ENCODE measurements around the gene SPTBN1.

SPTBN1 gene

DNA sequence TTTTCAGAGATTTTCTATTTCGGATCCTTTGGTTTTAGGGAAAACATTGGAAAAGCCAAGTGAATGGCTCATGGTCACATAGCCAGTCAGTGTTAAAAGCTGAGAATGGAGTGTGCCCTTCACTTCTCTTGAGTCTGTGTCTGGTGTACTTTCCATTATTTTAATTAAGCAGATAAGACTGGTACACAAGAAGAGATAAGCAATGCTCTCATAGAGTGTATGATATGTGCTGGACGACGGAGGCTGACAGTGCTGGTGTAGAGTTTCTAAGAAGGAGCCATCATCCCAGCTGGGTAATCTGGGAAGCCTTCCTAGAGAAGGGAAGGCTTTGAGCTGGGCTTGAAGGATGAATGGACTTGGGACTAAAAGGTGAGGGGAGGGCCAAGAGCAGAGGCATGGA is 93.3 kb downstream of the SPTBN1 start:
- H3K36me3 ChIP-seq (ENCODE audit: insufficient read depth, low read length), result no peaks in the 10 kb centered on the region
- H3K4me3 ChIP-seq (ENCODE audit: low read length, poor library complexity, severe bottlenecking), result no peak overlapping the region
- H3K9me2 ChIP-seq (replicated peaks; ENCODE audit: low read depth, low read length), result no peaks in the 10 kb centered on the region
- H3K9ac ChIP-seq (ENCODE audit: low read depth, low read length, poor library complexity, severe bottlenecking), result no peak overlapping the region
- peaks cover 35% of the 10 kb centered on the region for H3K4me1 ChIP-seq (ENCODE audit: insufficient read depth, low read length, poor library complexity, severe bottlenecking)
- no peak overlapping the region for H3K4me2 ChIP-seq (ENCODE audit: low read depth, low read length, poor library complexity, severe bottlenecking)
- H3F3A ChIP-seq (ENCODE audit: low read depth), result no peaks in the 10 kb centered on the region
- no peak for TF ChIP-seq EZH2phosphoT487 (IDR thresholded peaks at IDR 0.05; ENCODE audit: borderline replicate concordance)
- TF ChIP-seq, protein P1, sequence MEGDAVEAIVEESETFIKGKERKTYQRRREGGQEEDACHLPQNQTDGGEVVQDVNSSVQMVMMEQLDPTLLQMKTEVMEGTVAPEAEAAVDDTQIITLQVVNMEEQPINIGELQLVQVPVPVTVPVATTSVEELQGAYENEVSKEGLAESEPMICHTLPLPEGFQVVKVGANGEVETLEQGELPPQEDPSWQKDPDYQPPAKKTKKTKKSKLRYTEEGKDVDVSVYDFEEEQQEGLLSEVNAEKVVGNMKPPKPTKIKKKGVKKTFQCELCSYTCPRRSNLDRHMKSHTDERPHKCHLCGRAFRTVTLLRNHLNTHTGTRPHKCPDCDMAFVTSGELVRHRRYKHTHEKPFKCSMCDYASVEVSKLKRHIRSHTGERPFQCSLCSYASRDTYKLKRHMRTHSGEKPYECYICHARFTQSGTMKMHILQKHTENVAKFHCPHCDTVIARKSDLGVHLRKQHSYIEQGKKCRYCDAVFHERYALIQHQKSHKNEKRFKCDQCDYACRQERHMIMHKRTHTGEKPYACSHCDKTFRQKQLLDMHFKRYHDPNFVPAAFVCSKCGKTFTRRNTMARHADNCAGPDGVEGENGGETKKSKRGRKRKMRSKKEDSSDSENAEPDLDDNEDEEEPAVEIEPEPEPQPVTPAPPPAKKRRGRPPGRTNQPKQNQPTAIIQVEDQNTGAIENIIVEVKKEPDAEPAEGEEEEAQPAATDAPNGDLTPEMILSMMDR (conservative IDR thresholded peaks at IDR 0.05; ENCODE audit: low read length), result no peak
- no peaks in the 10 kb centered on the region for H4K20me1 ChIP-seq (ENCODE audit: insufficient read depth, low read length, poor library complexity, severe bottlenecking)
- H3K27me3 ChIP-seq (ENCODE audit: insufficient read depth, low read length, poor library complexity, severe bottlenecking), result no peaks in the 10 kb centered on the region
- H3K9me3 ChIP-seq (ENCODE audit: insufficient read depth, low read depth, low read length), result no peaks in the 10 kb centered on the region
- no peaks in the 10 kb centered on the region for H3K79me2 ChIP-seq (ENCODE audit: insufficient read depth, low read length)
- H2AFZ ChIP-seq (ENCODE audit: low read length), result no peak overlapping the region

DNA sequence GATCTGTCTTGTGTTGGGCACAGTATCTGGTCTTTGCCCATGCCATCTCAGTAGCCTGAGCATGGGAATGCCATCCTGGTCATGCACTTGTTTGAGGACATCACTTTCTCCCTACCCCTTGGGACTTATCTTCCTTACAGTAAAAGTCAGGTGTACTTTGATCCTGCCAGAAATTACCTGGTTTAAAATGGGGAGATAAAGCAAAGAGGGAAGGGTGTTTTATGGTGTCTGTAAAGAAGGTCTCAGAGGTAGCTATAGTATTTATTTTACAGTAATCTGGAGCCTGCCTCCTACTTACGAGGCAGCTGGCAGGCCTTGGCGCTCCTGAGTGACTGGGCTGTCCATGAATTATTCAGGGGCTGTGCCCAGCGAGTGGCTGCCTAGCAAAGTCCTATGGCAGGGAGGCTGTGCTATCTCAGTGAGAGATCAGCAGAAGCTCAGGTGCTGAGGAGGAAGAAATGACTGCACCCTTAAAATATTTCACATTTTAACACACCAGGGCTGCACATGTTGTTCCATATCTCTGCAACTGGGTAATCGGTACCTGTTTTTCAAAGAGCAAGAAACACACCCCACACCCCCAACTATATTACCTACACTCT is 93.9 kb downstream of the SPTBN1 start:
- Histone ChIP-seq H3K4me3 (ENCODE audit: low read length, poor library complexity, severe bottlenecking) (no peak overlapping the region), H3K27me3 (ENCODE audit: insufficient read depth, low read length, poor library complexity, severe bottlenecking) (no peaks in the 10 kb centered on the region), H3K9ac (ENCODE audit: low read depth, low read length, poor library complexity, severe bottlenecking) (no peak overlapping the region), H3K79me2 (ENCODE audit: insufficient read depth, low read length) (no peaks in the 10 kb centered on the region), H4K20me1 (ENCODE audit: insufficient read depth, low read length, poor library complexity, severe bottlenecking) (no peaks in the 10 kb centered on the region), H3K9me2 (replicated peaks; ENCODE audit: low read depth, low read length) (no peaks in the 10 kb centered on the region), H3F3A (ENCODE audit: low read depth) (no peaks in the 10 kb centered on the region), H3K9me3 (ENCODE audit: insufficient read depth, low read depth, low read length) (no peaks in the 10 kb centered on the region), H3K36me3 (ENCODE audit: insufficient read depth, low read length) (no peaks in the 10 kb centered on the region), H3K4me1 (ENCODE audit: insufficient read depth, low read length, poor library complexity, severe bottlenecking) (peaks cover 35% of the 10 kb centered on the region), H3K4me2 (ENCODE audit: low read depth, low read length, poor library complexity, severe bottlenecking) (no peak overlapping the region), H2AFZ (ENCODE audit: low read length) (no peak overlapping the region)
- TF ChIP-seq, protein P1 (conservative IDR thresholded peaks at IDR 0.05; ENCODE audit: low read length), result no peak
- TF ChIP-seq EZH2phosphoT487 (IDR thresholded peaks at IDR 0.05; ENCODE audit: borderline replicate concordance), result no peak

DNA sequence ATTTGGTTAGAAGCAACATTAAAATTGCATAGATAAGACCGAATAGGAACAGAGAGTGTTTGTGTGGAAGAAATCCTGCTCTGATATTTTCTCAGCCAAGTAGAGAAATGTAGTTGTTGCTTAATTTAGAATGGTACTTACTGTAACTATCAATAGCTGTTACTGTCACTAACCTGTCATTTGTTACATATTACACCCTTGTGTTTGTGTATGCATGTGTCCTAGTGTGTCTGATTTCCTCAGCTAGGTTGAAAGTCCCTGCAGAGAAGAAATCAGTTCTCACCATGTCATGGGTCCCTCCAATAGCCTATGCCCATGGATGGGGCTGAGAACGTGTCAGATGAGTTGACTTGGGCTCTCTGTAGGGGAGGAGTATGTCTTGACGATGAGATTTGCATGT is 94.4 kb downstream of the SPTBN1 start:
- no peaks in the 10 kb centered on the region for H3F3A ChIP-seq (ENCODE audit: low read depth)
- no peak overlapping the region for H2AFZ ChIP-seq (ENCODE audit: low read length)
- no peak overlapping the region for H3K4me3 ChIP-seq (ENCODE audit: low read length, poor library complexity, severe bottlenecking)
- no peaks in the 10 kb centered on the region for H3K9me3 ChIP-seq (ENCODE audit: insufficient read depth, low read depth, low read length)
- TF ChIP-seq EZH2phosphoT487 (IDR thresholded peaks at IDR 0.05; ENCODE audit: borderline replicate concordance), result no peak
- TF ChIP-seq, protein P1 (conservative IDR thresholded peaks at IDR 0.05; ENCODE audit: low read length), result no peak
- H3K36me3 ChIP-seq (ENCODE audit: insufficient read depth, low read length), result no peaks in the 10 kb centered on the region
- H3K9me2 ChIP-seq (replicated peaks; ENCODE audit: low read depth, low read length), result no peaks in the 10 kb centered on the region
- H3K4me2 ChIP-seq (ENCODE audit: low read depth, low read length, poor library complexity, severe bottlenecking), result no peak overlapping the region
- peaks cover 34% of the 10 kb centered on the region for H3K4me1 ChIP-seq (ENCODE audit: insufficient read depth, low read length, poor library complexity, severe bottlenecking)
- H3K27me3 ChIP-seq (ENCODE audit: insufficient read depth, low read length, poor library complexity, severe bottlenecking), result no peaks in the 10 kb centered on the region
- H4K20me1 ChIP-seq (ENCODE audit: insufficient read depth, low read length, poor library complexity, severe bottlenecking), result no peaks in the 10 kb centered on the region
- peaks cover under 1% of the 10 kb centered on the region; the same call in 1 of the 2 replicates for H3K79me2 ChIP-seq (ENCODE audit: insufficient read depth, low read length)
- no peak overlapping the region for H3K9ac ChIP-seq (ENCODE audit: low read depth, low read length, poor library complexity, severe bottlenecking)
